Endothelial cell of umbilical vein (primary cell): Measurements from ENCODE around the gene TTC27.

Experiments used
- EZH2 ChIP-seq: IDR thresholded peaks from 2 replicates; pipeline ENCODE4 v1.6.1; 2012; ENCODE audit warnings: borderline replicate concordance, low read depth, mild to moderate bottlenecking, moderate library complexity, low read length, inconsistent platforms; ENCODE audit not compliant: severe bottlenecking
- POLR2A ChIP-seq: IDR thresholded peaks from 2 replicates; pipeline ENCODE4 v1.6.1; 2012; ENCODE audit warnings: low read depth, mild to moderate bottlenecking, control low read depth, low read length
- TF ChIP-seq, protein P1 (sequence below), 2 donors: IDR thresholded peaks; 1 replicate in 1 of 2; 2 replicates in 1 of 2; pipeline ENCODE4 v1.5.1; 2011; ENCODE audit warnings: low read length in 2 of 2, mild to moderate bottlenecking in 2 of 2, moderate library complexity in 2 of 2, control low read depth in 1 of 2, inconsistent platforms in 1 of 2, low read depth in 1 of 2; ENCODE audit not compliant: insufficient read depth in 1 of 2; ENCODE audit errors: extremely low read depth in 1 of 2

DNA sequence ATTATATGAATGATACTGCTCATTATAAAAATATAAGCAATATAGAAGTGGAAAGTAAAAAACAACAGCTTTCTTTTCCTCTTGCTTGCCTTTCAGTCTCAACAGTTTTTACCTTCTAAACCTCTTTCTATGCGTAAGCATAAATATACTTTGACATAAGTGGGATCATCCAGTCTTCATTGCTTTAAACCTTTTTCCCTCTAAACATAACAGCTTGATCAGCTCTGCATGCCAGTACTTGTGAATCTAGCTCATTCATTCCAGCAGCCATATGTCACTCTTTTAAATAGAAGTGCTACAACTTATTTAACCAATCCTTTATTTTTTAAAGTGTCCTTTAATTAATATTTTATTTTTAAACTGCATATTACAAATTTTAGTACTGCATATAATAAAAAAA lies 88.1 kb downstream of the TTC27 start:
- TF ChIP-seq EZH2 (no peak), POLR2A (no peak)
- TF ChIP-seq, protein P1, sequence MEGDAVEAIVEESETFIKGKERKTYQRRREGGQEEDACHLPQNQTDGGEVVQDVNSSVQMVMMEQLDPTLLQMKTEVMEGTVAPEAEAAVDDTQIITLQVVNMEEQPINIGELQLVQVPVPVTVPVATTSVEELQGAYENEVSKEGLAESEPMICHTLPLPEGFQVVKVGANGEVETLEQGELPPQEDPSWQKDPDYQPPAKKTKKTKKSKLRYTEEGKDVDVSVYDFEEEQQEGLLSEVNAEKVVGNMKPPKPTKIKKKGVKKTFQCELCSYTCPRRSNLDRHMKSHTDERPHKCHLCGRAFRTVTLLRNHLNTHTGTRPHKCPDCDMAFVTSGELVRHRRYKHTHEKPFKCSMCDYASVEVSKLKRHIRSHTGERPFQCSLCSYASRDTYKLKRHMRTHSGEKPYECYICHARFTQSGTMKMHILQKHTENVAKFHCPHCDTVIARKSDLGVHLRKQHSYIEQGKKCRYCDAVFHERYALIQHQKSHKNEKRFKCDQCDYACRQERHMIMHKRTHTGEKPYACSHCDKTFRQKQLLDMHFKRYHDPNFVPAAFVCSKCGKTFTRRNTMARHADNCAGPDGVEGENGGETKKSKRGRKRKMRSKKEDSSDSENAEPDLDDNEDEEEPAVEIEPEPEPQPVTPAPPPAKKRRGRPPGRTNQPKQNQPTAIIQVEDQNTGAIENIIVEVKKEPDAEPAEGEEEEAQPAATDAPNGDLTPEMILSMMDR (IDR thresholded peaks at IDR 0.05; ENCODE audit: extremely low read depth in 1 of 2, insufficient read depth in 1 of 2, low read depth in 1 of 2, low read length in 2 of 2) = no peak
